Neutrophil (primary cell): ENCODE results near the gene SPAG16.

Experiments used
- H3K27ac ChIP-seq: fragments of 200-600 bp; sonication (generic); 2 replicates; pipeline ENCODE4 v1.5.1; 2016; ENCODE audit warnings: mild to moderate bottlenecking, moderate library complexity
- H3K27me3 ChIP-seq: fragments of 200-600 bp; sonication (generic); 2 replicates; pipeline ENCODE4 v1.6.0; 2016; ENCODE audit warnings: mild to moderate bottlenecking
- H3K36me3 ChIP-seq: fragments of 200-600 bp; sonication (generic); 2 replicates; pipeline ENCODE4 v1.5.1; 2017
- H3K4me1 ChIP-seq, 2 experiments: fragments of 200-600 bp in 1 of 2; sonication (generic) in 1 of 2; 1 replicate in 1 of 2; 2 replicates in 1 of 2; pipeline versions ENCODE4 v1.5.1 to v1.6.1; 2013 to 2016; ENCODE audit warnings: low read depth in 1 of 2, low read length in 1 of 2, mild to moderate bottlenecking in 1 of 2, moderate library complexity in 1 of 2; ENCODE audit not compliant: control insufficient read depth in 1 of 2, insufficient read depth in 1 of 2
- H3K4me3 ChIP-seq, 2 experiments: fragments of 200-600 bp in 1 of 2; sonication (generic) in 1 of 2; 1 replicate in 1 of 2; 2 replicates in 1 of 2; pipeline ENCODE4 v1.5.1; 2013 to 2016; ENCODE audit warnings: low read depth in 1 of 2, low read length in 1 of 2, mild to moderate bottlenecking in 1 of 2, moderate library complexity in 1 of 2
- H3K9me3 ChIP-seq: fragments of 200-600 bp; sonication (generic); 2 replicates; pipeline ENCODE4 v1.5.1; 2016
- CTCF ChIP-seq: fragments of 200-600 bp; sonication (generic); IDR thresholded peaks from 2 replicates; pipeline ENCODE4 v1.5.1; 2016; ENCODE audit warnings: antibody characterized with exemption

Gene SPAG16

GRCh38 chr2:213885485-213885884 lies 601.2 kb downstream of the SPAG16 start:
- H3K4me1 ChIP-seq = no peaks in the 10 kb centered on the region
- H3K9me3 ChIP-seq = no peaks in the 10 kb centered on the region
- H3K27me3 ChIP-seq = no peaks in the 10 kb centered on the region
- no peak overlapping the region for H3K4me3 ChIP-seq
- no peaks in the 10 kb centered on the region for H3K36me3 ChIP-seq
- no peak for TF ChIP-seq CTCF
- no peak overlapping the region for H3K27ac ChIP-seq

GRCh38 chr2:213914510-213914909 lies 630.2 kb downstream of the SPAG16 start:
- Histone ChIP-seq H3K27ac (no peak overlapping the region), H3K4me1 (no peaks in the 10 kb centered on the region), H3K4me3 (no peak overlapping the region), H3K36me3 (no peaks in the 10 kb centered on the region), H3K9me3 (no peaks in the 10 kb centered on the region), H3K27me3 (no peaks in the 10 kb centered on the region)
- no peak for TF ChIP-seq CTCF

- TF ChIP-seq CTCF = no peak
- Histone ChIP-seq H3K4me1 (no peaks in the 10 kb centered on the region), H3K27me3 (no peaks in the 10 kb centered on the region), H3K4me3 (no peak overlapping the region), H3K36me3 (no peaks in the 10 kb centered on the region), H3K9me3 (peaks cover 5% of the 10 kb centered on the region), H3K27ac (no peak overlapping the region)
Observed at GRCh38 chr2:213920014-213920413, 635.8 kb downstream of the SPAG16 start.

- Histone ChIP-seq H3K36me3 (no peaks in the 10 kb centered on the region), H3K9me3 (peaks cover 5% of the 10 kb centered on the region), H3K4me1 (no peaks in the 10 kb centered on the region), H3K27me3 (no peaks in the 10 kb centered on the region), H3K27ac (no peak overlapping the region), H3K4me3 (no peak overlapping the region)
- TF ChIP-seq CTCF = no peak
Observed at GRCh38 chr2:213923543-213923942, 639.3 kb downstream of the SPAG16 start.

GRCh38 chr2:213934560-213934959 lies 650.3 kb downstream of the SPAG16 start:
- H3K36me3 ChIP-seq = no peaks in the 10 kb centered on the region
- no peaks in the 10 kb centered on the region for H3K4me1 ChIP-seq
- no peak overlapping the region for H3K4me3 ChIP-seq
- no peak for TF ChIP-seq CTCF
- no peak overlapping the region for H3K27ac ChIP-seq
- no peaks in the 10 kb centered on the region for H3K9me3 ChIP-seq
- no peaks in the 10 kb centered on the region for H3K27me3 ChIP-seq

GRCh38 chr2:213958086-213958485 lies 673.8 kb downstream of the SPAG16 start:
- Histone ChIP-seq H3K27ac (no peak overlapping the region), H3K4me3 (no peak overlapping the region), H3K36me3 (no peaks in the 10 kb centered on the region), H3K4me1 (no peaks in the 10 kb centered on the region), H3K27me3 (no peaks in the 10 kb centered on the region), H3K9me3 (no peaks in the 10 kb centered on the region)
- TF ChIP-seq CTCF = no peak
